ENCODE results near the gene GAS6. TPM values are rescaled to one million over a fixed set of nuclear protein-coding genes. Genes with fewer than 3 reads are reported as not detected.
"Not testable (repeated sequence)": the region's sequence is repeated elsewhere in the genome, so short reads cannot be mapped to it uniquely, and the experiment has no call there.

GAS6 gene
- total and polyA plus RNA-seq, 2 experiments from 2014 or later: 91.8 to 112 TPM

DNA sequence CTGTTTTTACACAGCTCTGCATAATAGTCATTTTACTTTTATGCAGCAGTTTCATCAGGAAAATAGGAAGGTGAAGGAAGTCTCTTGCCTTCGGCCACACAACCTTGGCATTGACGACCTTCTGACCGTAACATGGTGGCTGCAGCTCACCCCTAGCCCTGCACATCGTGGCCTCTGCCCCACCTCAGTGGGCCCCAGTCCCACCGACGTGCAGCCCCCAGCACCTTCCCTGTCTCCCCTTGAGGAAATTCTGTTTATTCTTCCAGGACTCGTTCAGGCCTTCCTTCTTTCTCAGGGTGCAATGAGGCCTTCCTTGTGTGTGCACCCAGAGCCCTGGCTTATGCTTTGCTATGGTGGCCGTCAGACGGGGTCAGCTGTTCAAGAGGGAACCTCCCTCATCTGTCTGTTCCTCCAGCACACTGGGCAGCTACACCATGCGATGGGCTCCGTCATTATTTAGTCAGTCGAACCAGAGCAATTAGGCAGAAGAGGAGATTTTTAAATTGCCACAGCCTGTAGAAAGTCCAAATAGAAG lies 71.6 kb downstream of the GAS6 start:
- no peak overlapping the region for H3K27ac ChIP-seq
- no peaks in the 10 kb centered on the region for H3K4me1 ChIP-seq (ENCODE audit: low read depth)
- H3K4me3 ChIP-seq: no peak overlapping the region
- TF ChIP-seq, protein P1, sequence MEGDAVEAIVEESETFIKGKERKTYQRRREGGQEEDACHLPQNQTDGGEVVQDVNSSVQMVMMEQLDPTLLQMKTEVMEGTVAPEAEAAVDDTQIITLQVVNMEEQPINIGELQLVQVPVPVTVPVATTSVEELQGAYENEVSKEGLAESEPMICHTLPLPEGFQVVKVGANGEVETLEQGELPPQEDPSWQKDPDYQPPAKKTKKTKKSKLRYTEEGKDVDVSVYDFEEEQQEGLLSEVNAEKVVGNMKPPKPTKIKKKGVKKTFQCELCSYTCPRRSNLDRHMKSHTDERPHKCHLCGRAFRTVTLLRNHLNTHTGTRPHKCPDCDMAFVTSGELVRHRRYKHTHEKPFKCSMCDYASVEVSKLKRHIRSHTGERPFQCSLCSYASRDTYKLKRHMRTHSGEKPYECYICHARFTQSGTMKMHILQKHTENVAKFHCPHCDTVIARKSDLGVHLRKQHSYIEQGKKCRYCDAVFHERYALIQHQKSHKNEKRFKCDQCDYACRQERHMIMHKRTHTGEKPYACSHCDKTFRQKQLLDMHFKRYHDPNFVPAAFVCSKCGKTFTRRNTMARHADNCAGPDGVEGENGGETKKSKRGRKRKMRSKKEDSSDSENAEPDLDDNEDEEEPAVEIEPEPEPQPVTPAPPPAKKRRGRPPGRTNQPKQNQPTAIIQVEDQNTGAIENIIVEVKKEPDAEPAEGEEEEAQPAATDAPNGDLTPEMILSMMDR (IDR thresholded peaks at IDR 0.05; ENCODE audit: low read depth, low read length): no peak
- H3K27me3 ChIP-seq: no peaks in the 10 kb centered on the region
- no peaks in the 10 kb centered on the region for H3K9me3 ChIP-seq (ENCODE audit: low read depth)
- DNase-seq (ENCODE audit: low read depth in 1 of 2, low spot score in 1 of 2): no peak
- no peaks in the 10 kb centered on the region for H3K36me3 ChIP-seq

DNA sequence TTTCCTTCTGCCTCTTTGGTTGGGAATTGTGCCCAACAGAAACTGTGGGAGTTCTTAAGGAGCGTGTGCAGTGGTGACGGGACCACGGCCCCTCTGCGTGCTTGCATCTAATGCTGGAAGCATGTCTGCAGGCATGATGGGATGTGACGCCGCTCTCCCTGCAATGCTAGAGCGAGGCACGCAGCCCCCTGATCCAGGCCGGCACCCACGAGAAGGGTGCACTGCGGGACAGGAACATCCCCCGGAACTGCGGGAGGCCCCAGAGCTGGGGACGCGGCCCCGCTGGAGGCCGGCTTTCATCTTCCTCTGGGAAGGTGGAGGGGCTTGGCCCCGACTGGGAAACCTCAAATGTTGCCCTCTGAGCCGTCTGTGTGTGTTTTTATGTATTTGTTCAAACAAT lies 72.1 kb downstream of the GAS6 start:
- Histone ChIP-seq H3K9me3 (ENCODE audit: low read depth) (no peaks in the 10 kb centered on the region), H3K27me3 (no peaks in the 10 kb centered on the region), H3K36me3 (no peaks in the 10 kb centered on the region), H3K27ac (no peak overlapping the region), H3K4me3 (no peak overlapping the region), H3K4me1 (ENCODE audit: low read depth) (no peaks in the 10 kb centered on the region)
- TF ChIP-seq, protein P1 (IDR thresholded peaks at IDR 0.05; ENCODE audit: low read depth, low read length): no peak
- no peak for DNase-seq (ENCODE audit: low read depth in 1 of 2, low spot score in 1 of 2)

DNA sequence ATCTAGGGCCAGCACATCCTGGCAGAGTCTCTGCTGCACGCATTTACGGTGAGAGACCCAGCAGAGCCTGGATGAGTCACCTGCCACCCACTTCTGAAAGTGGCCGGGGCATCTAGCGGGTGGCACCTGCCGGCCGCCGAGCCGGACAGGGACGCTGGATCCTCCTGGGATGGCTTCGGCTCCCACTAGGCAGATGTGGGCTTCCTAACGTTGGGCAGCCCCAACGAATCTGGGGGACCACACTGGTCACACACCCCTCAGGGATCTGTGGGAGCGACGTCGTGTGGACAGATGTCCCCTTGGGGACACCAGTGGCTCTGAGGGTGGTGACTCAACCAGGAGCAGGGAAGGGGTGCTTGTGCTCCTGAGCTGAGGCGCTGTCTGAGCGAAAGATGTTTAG lies 72.7 kb downstream of the GAS6 start:
- H3K4me3 ChIP-seq: no peak overlapping the region
- no peak for DNase-seq (ENCODE audit: low read depth in 1 of 2, low spot score in 1 of 2)
- TF ChIP-seq, protein P1 (IDR thresholded peaks at IDR 0.05; ENCODE audit: low read depth, low read length): no peak
- H3K36me3 ChIP-seq: no peaks in the 10 kb centered on the region
- no peaks in the 10 kb centered on the region for H3K4me1 ChIP-seq (ENCODE audit: low read depth)
- H3K27ac ChIP-seq: no peak overlapping the region
- H3K27me3 ChIP-seq: no peaks in the 10 kb centered on the region
- no peaks in the 10 kb centered on the region for H3K9me3 ChIP-seq (ENCODE audit: low read depth)

DNA sequence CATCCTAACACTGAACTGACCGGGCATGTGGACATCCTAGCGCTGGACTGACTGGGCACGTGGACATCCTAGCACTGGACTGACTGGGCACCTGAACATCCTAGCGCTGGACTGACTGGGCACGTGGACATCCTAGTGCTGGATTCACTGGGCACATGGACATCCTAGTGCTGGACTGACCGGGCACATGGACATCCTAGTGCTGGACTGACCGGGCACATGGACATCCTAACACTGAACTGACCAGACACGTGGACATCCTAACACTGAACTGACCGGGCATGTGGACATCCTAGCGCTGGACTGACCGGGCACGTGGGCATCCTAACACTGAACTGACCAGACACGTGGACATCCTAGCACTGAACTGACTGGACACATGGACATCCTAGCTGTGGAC lies 73.9 kb downstream of the GAS6 start:
- H3K4me1 ChIP-seq (ENCODE audit: low read depth); H3K27me3 ChIP-seq; H3K9me3 ChIP-seq (ENCODE audit: low read depth); H3K36me3 ChIP-seq; DNase-seq (ENCODE audit: low read depth in 1 of 2, low spot score in 1 of 2); H3K4me3 ChIP-seq; H3K27ac ChIP-seq: not testable (repeated sequence)

DNA sequence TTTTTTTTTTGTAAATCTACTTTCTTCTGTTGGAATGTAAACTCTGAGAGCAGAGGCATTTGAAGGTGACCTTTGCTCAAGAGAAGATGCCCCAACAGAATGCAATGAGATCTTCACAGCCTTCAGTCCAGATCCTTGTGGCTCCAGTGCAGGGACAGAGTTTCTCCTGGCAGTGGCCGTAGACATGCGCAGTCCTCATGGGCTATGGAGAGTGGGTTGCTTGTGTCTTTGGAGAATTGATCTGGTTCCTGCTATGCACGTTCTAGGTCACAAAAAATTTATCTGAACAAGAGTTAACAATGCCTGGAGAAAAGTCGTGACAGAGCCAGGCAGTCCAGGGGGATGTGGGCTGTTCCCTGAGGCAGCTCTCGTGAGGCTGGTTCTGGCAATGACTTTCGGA lies 74.7 kb downstream of the GAS6 start:
- no peaks in the 10 kb centered on the region for H3K4me1 ChIP-seq (ENCODE audit: low read depth)
- DNase-seq (ENCODE audit: low read depth in 1 of 2, low spot score in 1 of 2): no peak

DNA sequence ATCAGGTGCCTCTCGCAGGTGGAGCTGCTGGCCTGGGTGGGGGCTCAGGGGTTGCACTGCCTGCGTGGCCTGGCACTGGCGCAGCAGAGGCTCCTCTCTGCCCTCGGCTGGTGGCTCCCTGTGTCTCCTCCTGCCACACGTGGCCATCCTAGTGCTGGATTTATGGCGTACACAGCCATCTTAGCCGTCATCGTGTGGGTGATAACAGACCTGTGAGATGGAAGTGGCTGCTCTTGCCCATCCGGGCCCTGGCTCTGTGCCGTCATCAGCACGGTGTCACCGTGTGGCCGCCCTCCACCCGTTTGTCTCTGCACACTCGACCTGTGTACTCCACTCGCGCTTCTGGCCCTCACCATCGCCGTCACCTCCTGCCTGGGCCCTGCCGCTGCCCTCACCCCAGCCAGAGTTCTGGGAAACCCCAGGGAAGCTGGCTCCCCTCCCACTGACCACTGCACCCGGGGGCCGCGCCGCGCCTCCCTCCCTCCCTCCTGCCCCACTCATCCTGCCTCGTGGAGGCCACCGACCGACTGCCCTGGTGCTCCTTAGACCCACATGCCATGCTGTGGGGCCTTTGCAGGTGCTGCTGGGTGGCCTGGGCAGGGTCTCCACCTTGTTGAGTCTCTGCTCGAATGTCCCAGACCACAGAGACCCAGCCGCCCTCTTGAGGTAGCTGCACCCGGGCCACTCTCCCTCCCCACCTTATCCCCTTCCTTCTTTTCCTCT lies 75.3 kb downstream of the GAS6 start:
- H3K4me1 ChIP-seq (ENCODE audit: low read depth): no peaks in the 10 kb centered on the region
- no peaks in the 10 kb centered on the region for H3K9me3 ChIP-seq (ENCODE audit: low read depth)
- H3K27me3 ChIP-seq: no peaks in the 10 kb centered on the region
- no peaks in the 10 kb centered on the region for H3K36me3 ChIP-seq
- H3K27ac ChIP-seq: no peak overlapping the region
- no peak overlapping the region for H3K4me3 ChIP-seq
- TF ChIP-seq, protein P1 (IDR thresholded peaks at IDR 0.05; ENCODE audit: low read depth, low read length): no peak
- DNase-seq (ENCODE audit: low read depth in 1 of 2, low spot score in 1 of 2): no peak

More for the DNA sequence above, 74.7 kb downstream of the GAS6 start:
- Histone ChIP-seq H3K36me3 (no peaks in the 10 kb centered on the region), H3K4me3 (no peak overlapping the region), H3K9me3 (ENCODE audit: low read depth) (no peaks in the 10 kb centered on the region), H3K27ac (no peak overlapping the region), H3K27me3 (no peaks in the 10 kb centered on the region)
- TF ChIP-seq, protein P1 (IDR thresholded peaks at IDR 0.05; ENCODE audit: low read depth, low read length): no peak
